GM12864 (cell line): ENCODE data around the gene SELP.

ENCODE experiments used
- DNase-seq: peaks from one replicate; pipeline ENCODE4 v3.0.0-alpha.2; 2011; ENCODE audit warnings: low read depth
- H3K4me3 ChIP-seq: 2 replicates; pipeline ENCODE4 v1.5.1; 2011; ENCODE audit warnings: mild to moderate bottlenecking, low read depth, low read length, control low read depth
- CTCF ChIP-seq: IDR thresholded peaks from 2 replicates; pipeline ENCODE4 v1.5.1; 2011; ENCODE audit warnings: low read depth, mild to moderate bottlenecking, moderate library complexity, low read length, control low read depth, inconsistent platforms; ENCODE audit errors: missing control alignments

Gene SELP

GRCh38 chr1:169586067-169586394 lies 43.9 kb downstream of the SELP start:
- DNase-seq: no peak
- no peak overlapping the region for H3K4me3 ChIP-seq
- no peak for TF ChIP-seq CTCF

GRCh38 chr1:169585181-169585580 lies 44.7 kb downstream of the SELP start:
- no peak for DNase-seq
- no peak for TF ChIP-seq CTCF
- H3K4me3 ChIP-seq: no peak overlapping the region

GRCh38 chr1:169584483-169585144 lies 45.3 kb downstream of the SELP start:
- H3K4me3 ChIP-seq: no peak overlapping the region
- TF ChIP-seq CTCF: no peak
- DNase-seq: no peak

- no peak overlapping the region for H3K4me3 ChIP-seq
- no peak for TF ChIP-seq CTCF
- no peak for DNase-seq
Observed at GRCh38 chr1:169577981-169578738, 51.8 kb downstream of the SELP start.

- TF ChIP-seq CTCF: no peak
- no peak overlapping the region for H3K4me3 ChIP-seq
- DNase-seq: no peak
Observed at GRCh38 chr1:169576935-169577331, 53.0 kb downstream of the SELP start.

- no peak overlapping the region for H3K4me3 ChIP-seq
- no peak for TF ChIP-seq CTCF
- no peak for DNase-seq
Observed at GRCh38 chr1:169576241-169576934, 53.5 kb downstream of the SELP start.
